IPS-NIHi11 (cell line): Measurements from ENCODE around the gene KRT81.
"Not testable (repeated sequence)": the region's sequence is repeated elsewhere in the genome, so short reads cannot be mapped to it uniquely, and the experiment has no call there.

Source experiments
- DNase-seq: peaks from one replicate; pipeline ENCODE4 v3.0.0; 2012; ENCODE audit warnings: mixed read lengths, low spot score

Gene KRT81

DNA sequence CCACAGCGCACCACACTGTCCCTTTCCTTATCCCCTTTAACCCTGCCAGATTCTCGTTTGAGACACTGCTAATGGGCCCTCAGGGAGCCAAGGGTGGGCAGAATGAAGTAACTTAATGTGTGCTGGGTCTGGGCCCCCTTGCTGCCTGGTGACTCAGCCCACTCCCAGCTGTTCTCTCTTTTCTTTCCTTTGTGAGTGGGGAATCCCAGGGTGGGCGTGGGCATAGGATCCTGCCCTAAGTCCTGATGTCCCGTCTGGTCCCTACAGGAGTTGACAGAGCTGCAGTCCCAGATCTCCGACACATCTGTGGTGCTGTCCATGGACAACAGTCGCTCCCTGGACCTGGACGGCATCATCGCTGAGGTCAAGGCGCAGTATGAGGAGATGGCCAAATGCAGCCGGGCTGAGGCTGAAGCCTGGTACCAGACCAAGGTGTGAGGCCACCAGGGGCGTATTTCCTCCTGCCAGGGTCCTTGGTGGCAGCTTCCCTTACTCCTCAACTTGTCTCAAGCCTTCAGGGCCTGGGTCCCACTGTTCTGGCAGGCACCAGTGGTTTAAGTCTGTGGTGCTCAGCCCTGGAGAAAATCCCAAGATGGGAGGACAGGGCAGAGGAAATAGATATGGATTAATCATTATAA is 50.0 kb downstream of the KRT81 start:
- DNase-seq = no peak

DNA sequence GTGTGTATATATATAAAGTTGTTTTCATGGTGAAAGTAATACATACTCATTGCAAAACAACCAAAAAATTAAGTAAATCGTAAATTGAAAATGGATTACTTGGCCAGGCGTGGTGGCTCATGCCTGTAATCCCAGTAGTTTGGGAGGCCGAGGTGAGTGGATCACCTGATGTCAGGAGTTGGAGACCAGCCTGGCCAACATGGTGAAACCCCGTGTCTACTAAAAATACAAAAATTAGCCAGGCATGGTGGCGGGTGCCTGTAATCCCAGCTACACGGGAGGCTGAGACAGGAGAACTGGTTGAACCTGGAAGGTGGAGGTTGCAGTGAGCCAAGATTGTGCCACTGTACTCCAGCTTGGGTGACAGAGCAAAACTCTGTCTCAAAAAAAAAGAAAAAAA is 51.1 kb downstream of the KRT81 start:
- DNase-seq = not testable (repeated sequence)

DNA sequence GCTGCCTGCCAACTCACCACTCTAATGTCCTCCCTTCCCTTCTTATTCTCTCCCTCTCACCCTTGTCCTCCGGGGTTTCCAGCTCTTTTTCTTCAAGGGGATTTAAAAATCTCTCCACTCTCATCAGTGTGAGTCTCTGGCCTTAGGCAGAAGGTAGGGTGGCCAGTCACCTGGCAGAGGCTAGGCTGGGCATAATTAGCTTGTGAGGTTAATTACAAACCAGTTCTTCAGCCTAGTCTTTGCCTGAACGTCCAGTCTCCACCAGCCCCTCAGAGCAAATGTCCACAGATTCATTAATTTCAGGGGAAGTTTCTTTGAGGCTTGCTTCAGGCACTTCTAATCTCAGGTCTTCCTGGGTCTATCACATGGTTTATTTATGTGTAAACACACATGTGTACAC is 51.6 kb downstream of the KRT81 start:
- peak; percentile 5 for DNase-seq

DNA sequence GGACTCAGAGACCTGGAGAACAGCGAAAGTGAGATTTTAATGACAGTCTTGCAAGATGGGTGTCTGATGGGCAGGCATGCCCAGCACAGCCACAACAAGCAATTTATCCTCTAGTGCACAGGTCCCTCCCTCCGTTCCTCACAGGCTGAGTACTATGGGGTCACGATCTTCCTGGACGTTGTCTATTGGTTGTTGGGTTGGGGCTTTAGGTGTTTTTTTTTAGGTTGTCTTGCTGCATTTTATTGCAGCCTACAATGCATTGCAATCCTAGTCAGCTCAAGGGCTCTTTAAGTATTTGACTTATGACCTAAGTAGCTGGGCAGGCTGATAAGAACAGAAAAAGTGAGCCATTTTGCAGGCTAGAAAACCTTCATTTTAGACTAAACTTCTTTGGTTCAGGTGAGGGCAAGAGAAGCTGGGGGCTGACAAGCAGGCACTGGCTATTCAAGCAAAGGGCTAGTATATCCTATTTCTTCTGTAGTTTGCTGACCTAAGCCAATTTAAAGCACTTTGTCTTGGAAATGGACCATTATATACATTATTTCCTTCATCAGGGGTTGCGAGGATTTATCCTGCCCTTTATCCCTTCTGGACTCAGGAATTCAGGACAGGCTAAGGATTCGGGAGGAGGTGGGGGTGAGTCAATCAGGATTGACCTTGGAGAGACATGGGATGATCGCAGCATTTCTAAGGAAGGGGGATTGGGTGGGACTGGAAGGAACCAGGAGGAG is 52.3 kb downstream of the KRT81 start:
- peak; percentile 6 for DNase-seq

DNA sequence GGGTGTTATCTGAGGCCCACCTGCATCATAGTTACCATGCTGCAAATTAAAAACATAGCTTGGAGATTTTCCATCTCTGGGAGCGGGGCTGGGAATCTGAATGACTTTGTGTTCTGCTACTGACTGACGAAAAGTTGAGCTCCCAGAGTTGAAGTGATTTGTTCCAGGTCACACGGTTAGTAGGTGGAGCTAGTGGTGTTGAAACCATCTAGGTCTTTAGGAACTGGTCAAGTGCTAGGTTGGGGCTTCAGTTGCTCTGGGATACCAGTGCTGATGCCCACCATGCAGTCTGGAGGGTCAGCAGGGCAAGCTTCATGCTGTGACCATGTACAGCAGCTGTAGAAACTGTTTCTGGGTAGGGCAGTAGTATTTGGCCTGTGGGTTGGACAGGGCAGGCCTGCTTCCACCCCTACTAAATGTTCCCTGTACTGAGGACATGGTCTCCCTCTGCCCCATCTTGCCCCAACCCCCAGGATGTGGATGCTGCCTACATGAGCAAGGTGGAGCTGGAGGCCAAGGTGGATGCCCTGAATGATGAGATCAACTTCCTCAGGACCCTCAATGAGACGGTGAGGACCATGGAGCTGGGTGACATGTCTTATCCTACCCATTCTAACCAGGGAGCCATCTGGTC is 53.0 kb downstream of the KRT81 start:
- no peak for DNase-seq

DNA sequence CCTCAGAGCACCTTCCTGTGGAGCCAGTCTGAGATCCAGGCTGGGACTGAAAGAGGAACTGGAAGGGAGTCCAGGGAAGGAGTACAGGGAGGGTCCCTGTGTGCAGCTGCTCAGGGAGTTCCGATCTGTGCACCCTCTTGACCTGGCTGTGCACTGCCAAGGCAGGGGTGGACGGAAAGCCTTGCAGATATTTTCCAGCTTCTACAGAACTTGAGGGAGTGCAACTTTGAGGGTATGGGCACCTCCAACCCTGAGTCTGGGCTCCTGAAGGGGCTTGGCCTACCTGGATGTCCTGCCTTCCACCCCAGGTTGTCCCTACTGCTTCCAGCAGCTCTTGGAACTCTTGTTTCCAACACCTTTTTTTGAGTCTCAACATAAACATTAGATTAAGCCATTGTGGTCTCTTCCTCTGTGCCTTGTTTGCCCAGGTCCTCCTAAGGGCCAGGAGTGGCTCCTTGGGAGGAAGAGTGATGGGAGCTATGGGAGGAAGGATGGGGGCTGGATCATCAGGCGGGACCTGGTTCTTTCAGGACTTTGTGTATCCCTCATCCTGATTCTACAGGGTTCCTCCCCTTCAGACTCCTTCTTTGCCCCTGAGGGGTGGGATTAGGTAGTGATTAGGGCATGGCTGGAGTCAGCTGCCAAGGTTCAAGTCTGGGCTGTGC is 54.8 kb downstream of the KRT81 start:
- no peak for DNase-seq
